ENCODE data around the gene RLN1. TPM values are rescaled to one million over a fixed set of nuclear protein-coding genes. Genes with fewer than 3 reads are reported as not detected.

RLN1 gene
- total and polyA plus RNA-seq, 2 of the 13 experiments (the other 11 are each of a cell fraction or from before 2014, with no cell fraction given): not detected

GRCh38 chr9:5301544-5301943 lies 38.1 kb downstream of the RLN1 start (continued):
- no peak for TF ChIP-seq PATZ1 (CRISPR knock-in tag; IDR thresholded peaks at IDR 0.05)
- TF ChIP-seq ZNF766 (CRISPR knock-in tag; IDR thresholded peaks at IDR 0.05; ENCODE audit: borderline replicate concordance): no peak
- TF ChIP-seq CSRNP1 (CRISPR knock-in tag; IDR thresholded peaks at IDR 0.05): no peak

- no peak for ATAC-seq
- 6% methylated on average over 1 of the region's 1 CpG for WGBS (ENCODE audit: low lambda C conversion rate)
Measured at GRCh38 chr9:5292141-5292540, 47.5 kb downstream of the RLN1 start.

More at GRCh38 chr9:5292141-5292540, 47.5 kb downstream of the RLN1 start:
- H3K4me1 ChIP-seq (ENCODE audit: insufficient read depth, low read length): no peaks in the 10 kb centered on the region
- TF ChIP-seq ZNF839 (CRISPR knock-in tag; IDR thresholded peaks at IDR 0.05; ENCODE audit: borderline replicate concordance) (no peak), ZNF337 (CRISPR knock-in tag; IDR thresholded peaks at IDR 0.05; ENCODE audit: borderline replicate concordance, low read depth) (no peak), PHF21A (CRISPR knock-in tag; IDR thresholded peaks at IDR 0.05) (no peak), ZBTB14 (CRISPR knock-in tag; IDR thresholded peaks at IDR 0.05) (no peak), ZNF24 (IDR thresholded peaks at IDR 0.05) (no peak), U2AF1 (optimal IDR thresholded peaks at IDR 0.05; ENCODE audit: low read depth, low read length) (no peak), SMARCC2 (IDR thresholded peaks at IDR 0.05) (no peak), KLF15 (CRISPR knock-in tag; IDR thresholded peaks at IDR 0.05; ENCODE audit: borderline replicate concordance) (no peak), ZNF263 (CRISPR knock-in tag; IDR thresholded peaks at IDR 0.05) (no peak)
- DNase-seq (ENCODE audit: low spot score) (no peak), FAIRE-seq (no peak)
- no TSS peak for BruUV-seq (replicated peaks)
- ChIA-PET CTCF (ENCODE audit: low intra/inter-chr PET ratio, low total read pairs) (no interaction called here), POLR2A (no interaction called here)
- no peak overlapping the region for H3K4me3 ChIP-seq (replicated peaks in 1 of 3; ENCODE audit: insufficient read depth in 1 of 3, low read depth in 2 of 3, low read length in 3 of 3)
- H3K79me2 ChIP-seq (ENCODE audit: insufficient read depth, low read length): no peaks in the 10 kb centered on the region
- no peaks in the 10 kb centered on the region for H4K20me1 ChIP-seq (ENCODE audit: insufficient read depth, low read length)
- in situ Hi-C loops (cut with HindIII; ENCODE audit: extremely low pct_ligation_motif_present, low pct_unique_long_range_greater_than_20kb) (no loop called here), intact Hi-C loops (cut with micrococcal nuclease; ENCODE audit: unreplicated experiment) (no loop called here)
- no peaks in the 10 kb centered on the region for H3K27me3 ChIP-seq (ENCODE audit: control insufficient read depth in 1 of 2, insufficient read depth in 2 of 2, low read length in 2 of 2)
- no peak overlapping the region for H3K4me2 ChIP-seq (ENCODE audit: low read depth, low read length)
- H3K9me3 ChIP-seq (ENCODE audit: low read length): no peaks in the 10 kb centered on the region
- H3K27ac ChIP-seq (ENCODE audit: extremely low read length, insufficient read depth, low read length): no peak overlapping the region
- H3K36me3 ChIP-seq (replicated peaks in 1 of 2; ENCODE audit: control insufficient read depth in 1 of 2, insufficient read depth in 2 of 2, low read length in 2 of 2): no peaks in the 10 kb centered on the region
- no peak overlapping the region for H2AFZ ChIP-seq (ENCODE audit: low read length)
- no peak overlapping the region for H3K9ac ChIP-seq (ENCODE audit: insufficient read depth, low read depth, low read length)

Measured in HepG2 (cell line).